Mesenchymal stem cell (in vitro differentiated cells and primary cell): ENCODE data around the gene PRSS48.

ENCODE experiments used
- DNase-seq: peaks from one replicate; pipeline ENCODE4 v3.0.0-alpha.2; 2013
- H2AFZ ChIP-seq: one replicate; pipeline ENCODE4 v1.6.1; 2013; ENCODE audit warnings: low read depth, mild to moderate bottlenecking, control low read depth, inconsistent platforms, low read length, moderate library complexity
- H2AK5ac ChIP-seq: 2 replicates; pipeline ENCODE4 v1.6.1; 2013; ENCODE audit warnings: low read length, moderate library complexity, mild to moderate bottlenecking, inconsistent platforms; ENCODE audit not compliant: severe bottlenecking
- H2BK120ac ChIP-seq: one replicate; pipeline ENCODE4 v1.6.1; 2013; ENCODE audit warnings: low read depth, mild to moderate bottlenecking, inconsistent platforms, low read length, moderate library complexity
- H2BK12ac ChIP-seq, 2 experiments: one replicate each; pipeline ENCODE4 v1.6.1; 2013; ENCODE audit warnings: inconsistent platforms in 2 of 2, low read length in 2 of 2, mild to moderate bottlenecking in 2 of 2, moderate library complexity in 2 of 2, control low read depth in 1 of 2
- H2BK15ac ChIP-seq: one replicate; pipeline ENCODE4 v1.6.1; 2013; ENCODE audit warnings: mild to moderate bottlenecking, low read depth, inconsistent platforms; ENCODE audit not compliant: poor library complexity, severe bottlenecking
- H2BK5ac ChIP-seq: 2 replicates; pipeline ENCODE4 v1.6.1; 2013; ENCODE audit warnings: low read depth, mild to moderate bottlenecking, low read length, control low read depth, inconsistent platforms; ENCODE audit not compliant: poor library complexity, severe bottlenecking
- H3K14ac ChIP-seq, 2 experiments: one replicate each; pipeline ENCODE4 v1.6.1; 2013; ENCODE audit warnings: inconsistent platforms in 2 of 2, low read length in 2 of 2, control low read depth in 1 of 2, mild to moderate bottlenecking in 1 of 2, moderate library complexity in 1 of 2
- H3K18ac ChIP-seq, 2 experiments: one replicate each; pipeline ENCODE4 v1.6.1; 2013; ENCODE audit warnings: inconsistent platforms in 2 of 2, low read length in 2 of 2, control low read depth in 1 of 2, low read depth in 1 of 2, mild to moderate bottlenecking in 1 of 2
- H3K23ac ChIP-seq, 2 experiments: one replicate each; pipeline ENCODE4 v1.6.1; 2013; ENCODE audit warnings: inconsistent platforms in 2 of 2, low read length in 2 of 2, mild to moderate bottlenecking in 2 of 2, moderate library complexity in 2 of 2, control low read depth in 1 of 2
- H3K27ac ChIP-seq: 2 replicates; pipeline ENCODE4 v1.5.1; 2013; ENCODE audit warnings: mild to moderate bottlenecking, moderate library complexity, low read length, control low read depth, inconsistent platforms; ENCODE audit not compliant: poor library complexity, severe bottlenecking
- H3K27me3 ChIP-seq, 2 experiments: 2 replicates each; pipeline versions ENCODE4 v1.6.1 to v1.7.0; 2013; ENCODE audit warnings: low read length in 2 of 2, mild to moderate bottlenecking in 2 of 2, moderate library complexity in 2 of 2, control low read depth in 1 of 2, inconsistent platforms in 1 of 2; ENCODE audit not compliant: control insufficient read depth in 1 of 2, insufficient read depth in 1 of 2
- H3K36me3 ChIP-seq, 2 experiments: 2 replicates each; pipeline versions ENCODE4 v1.6.1 to v1.7.0; 2013; ENCODE audit warnings: low read length in 2 of 2, control low read depth in 1 of 2, inconsistent platforms in 1 of 2, low read depth in 1 of 2, mild to moderate bottlenecking in 1 of 2; ENCODE audit not compliant: insufficient read depth in 2 of 2, control insufficient read depth in 1 of 2
- H3K4ac ChIP-seq, 2 experiments: one replicate each; pipeline ENCODE4 v1.6.1; 2013; ENCODE audit warnings: inconsistent platforms in 2 of 2, low read length in 2 of 2, mild to moderate bottlenecking in 2 of 2, moderate library complexity in 2 of 2, control low read depth in 1 of 2, low read depth in 1 of 2
- H3K4me1 ChIP-seq: 2 replicates; pipeline ENCODE4 v1.6.1; 2013; ENCODE audit warnings: low read depth, low read length, control low read depth; ENCODE audit not compliant: control insufficient read depth, insufficient read depth
- H3K4me2 ChIP-seq: 2 replicates; pipeline ENCODE4 v1.6.1; 2013; ENCODE audit warnings: low read length, mild to moderate bottlenecking, inconsistent platforms; ENCODE audit not compliant: poor library complexity, severe bottlenecking
- H3K4me3 ChIP-seq, 2 experiments: 2 replicates each; pipeline versions ENCODE4 v1.5.1 to v1.7.0; 2013; ENCODE audit warnings: low read length in 2 of 2, mild to moderate bottlenecking in 2 of 2, control low read depth in 1 of 2, low read depth in 1 of 2; ENCODE audit not compliant: insufficient read depth in 1 of 2
- H3K79me1 ChIP-seq: replicated peaks from 2 replicates; pipeline ENCODE4 v1.6.1; 2013; ENCODE audit warnings: mild to moderate bottlenecking, control low read depth, low read length, inconsistent platforms; ENCODE audit not compliant: poor library complexity, severe bottlenecking
- H3K9ac ChIP-seq: 2 replicates; pipeline ENCODE4 v1.7.0; 2013; ENCODE audit warnings: mild to moderate bottlenecking, low read length, moderate library complexity
- H3K9me3 ChIP-seq: 2 replicates; pipeline ENCODE4 v1.7.0; 2013; ENCODE audit warnings: mild to moderate bottlenecking, low read length; ENCODE audit not compliant: control insufficient read depth
- H4K8ac ChIP-seq: one replicate; pipeline ENCODE4 v1.6.1; 2013; ENCODE audit warnings: inconsistent platforms, mild to moderate bottlenecking, low read length, moderate library complexity
- H4K91ac ChIP-seq: one replicate; pipeline ENCODE4 v1.6.1; 2013; ENCODE audit warnings: mild to moderate bottlenecking, low read length, inconsistent platforms
- WGBS: methylation state at CpG from one replicate; pipeline ENCODE4 v1.1.7; 2013; ENCODE audit warnings: mixed read lengths; 5-methylcytosine and 5-hydroxymethylcytosine counted together

The PRSS48 gene

GRCh38 chr4:151304226-151304625, 27.3 kb downstream of the PRSS48 start:
- H3K4me2 ChIP-seq: no peak overlapping the region
- H2BK15ac ChIP-seq: no peak overlapping the region
- no peak overlapping the region for H2AK5ac ChIP-seq
- H3K79me1 ChIP-seq: peaks cover 28% of the 10 kb centered on the region
- H3K9me3 ChIP-seq: no peaks in the 10 kb centered on the region
- H2BK12ac ChIP-seq: no peak overlapping the region
- H4K8ac ChIP-seq: no peak overlapping the region
- no peak overlapping the region for H3K9ac ChIP-seq
- no peak overlapping the region for H2BK5ac ChIP-seq
- no peak overlapping the region for H3K23ac ChIP-seq
- H3K36me3 ChIP-seq: peaks cover 0 to 4% of the 10 kb centered on the region in 2 experiments
- H2AFZ ChIP-seq: no peak overlapping the region
- no peak overlapping the region for H3K4me3 ChIP-seq
- no peak overlapping the region for H3K27ac ChIP-seq
- H3K18ac ChIP-seq: no peak overlapping the region
- H3K27me3 ChIP-seq: no peaks in the 10 kb centered on the region
- H3K4me1 ChIP-seq: no peaks in the 10 kb centered on the region
- no peak overlapping the region for H2BK120ac ChIP-seq
- H3K14ac ChIP-seq: no peak overlapping the region
- no peak overlapping the region for H3K4ac ChIP-seq
- H4K91ac ChIP-seq: no peak overlapping the region
- no peak for DNase-seq

- H3K23ac ChIP-seq: no peak overlapping the region
- no peak overlapping the region for H3K14ac ChIP-seq
- no peak overlapping the region for H3K27ac ChIP-seq
- H2BK5ac ChIP-seq: no peak overlapping the region
- peak; percentile 10 for DNase-seq
- H3K18ac ChIP-seq: no peak overlapping the region
- H3K4me2 ChIP-seq: no peak overlapping the region
- no peak overlapping the region for H3K4ac ChIP-seq
- no peak overlapping the region for H4K91ac ChIP-seq
- H3K79me1 ChIP-seq: peaks cover 32% of the 10 kb centered on the region
- H3K4me3 ChIP-seq: no peak overlapping the region
- no peaks in the 10 kb centered on the region for H3K4me1 ChIP-seq
- no peaks in the 10 kb centered on the region for H3K27me3 ChIP-seq
- no peak overlapping the region for H2BK15ac ChIP-seq
- H3K36me3 ChIP-seq: peaks cover 0 to 4% of the 10 kb centered on the region in 2 experiments
- H4K8ac ChIP-seq: no peak overlapping the region
- no peak overlapping the region for H2AK5ac ChIP-seq
- H2BK120ac ChIP-seq: no peak overlapping the region
- H3K9ac ChIP-seq: peak overlapping the region; percentile 2
- H2BK12ac ChIP-seq: no peak overlapping the region
- H3K9me3 ChIP-seq: no peaks in the 10 kb centered on the region
- H2AFZ ChIP-seq: no peak overlapping the region
Measured at GRCh38 chr4:151304755-151305154, 27.8 kb downstream of the PRSS48 start.

GRCh38 chr4:151310124-151310728, 33.3 kb downstream of the PRSS48 start:
- H3K4me3 ChIP-seq: no peak overlapping the region
- no peak overlapping the region for H2BK5ac ChIP-seq
- H3K79me1 ChIP-seq: peaks cover 26% of the 10 kb centered on the region
- H3K36me3 ChIP-seq: peaks cover 0 to 4% of the 10 kb centered on the region in 2 experiments
- H3K14ac ChIP-seq: no peak overlapping the region
- no peak overlapping the region for H4K91ac ChIP-seq
- H3K9ac ChIP-seq: no peak overlapping the region
- H3K27me3 ChIP-seq: no peaks in the 10 kb centered on the region
- H2AK5ac ChIP-seq: no peak overlapping the region
- H3K23ac ChIP-seq: no peak overlapping the region
- no peak overlapping the region for H2BK120ac ChIP-seq
- H3K4ac ChIP-seq: no peak overlapping the region
- H3K4me1 ChIP-seq: peaks cover 2% of the 10 kb centered on the region
- no peak overlapping the region for H3K18ac ChIP-seq
- H3K4me2 ChIP-seq: no peak overlapping the region
- no peaks in the 10 kb centered on the region for H3K9me3 ChIP-seq
- H2AFZ ChIP-seq: no peak overlapping the region
- no peak overlapping the region for H2BK12ac ChIP-seq
- 94% methylated on average over 3 of the region's 5 CpGs for WGBS
- no peak overlapping the region for H3K27ac ChIP-seq
- H4K8ac ChIP-seq: no peak overlapping the region
- DNase-seq: no peak
- H2BK15ac ChIP-seq: no peak overlapping the region

GRCh38 chr4:151313306-151314009, 36.5 kb downstream of the PRSS48 start:
- Histone ChIP-seq H2BK12ac (no peak overlapping the region), H2AFZ (no peak overlapping the region), H3K27ac (no peak overlapping the region), H3K27me3 (no peaks in the 10 kb centered on the region), H3K4ac (no peak overlapping the region), H2BK5ac (no peak overlapping the region), H2BK120ac (no peak overlapping the region), H3K36me3 (no peaks in the 10 kb centered on the region), H3K14ac (no peak overlapping the region), H2BK15ac (no peak overlapping the region), H2AK5ac (no peak overlapping the region), H3K9me3 (no peaks in the 10 kb centered on the region), H3K4me2 (no peak overlapping the region), H3K23ac (no peak overlapping the region), H3K18ac (no peak overlapping the region), H3K79me1 (peaks cover 20% of the 10 kb centered on the region), H3K4me1 (peaks cover 4% of the 10 kb centered on the region), H4K91ac (no peak overlapping the region), H4K8ac (no peak overlapping the region), H3K4me3 (no peak overlapping the region), H3K9ac (no peak overlapping the region)
- DNase-seq: no peak
- WGBS: 95% methylated on average over 5 of the region's 6 CpGs
